ENCODE results near the gene ENDOD1.

The ENDOD1 gene

GRCh38 chr11:95142431-95142830 lies 52.8 kb downstream of the ENDOD1 start:
- H3K4me3 ChIP-seq (ENCODE audit: low read length) = no peak overlapping the region
- DNase-seq (ENCODE audit: low read depth) = no peak
- TF ChIP-seq, protein P1, sequence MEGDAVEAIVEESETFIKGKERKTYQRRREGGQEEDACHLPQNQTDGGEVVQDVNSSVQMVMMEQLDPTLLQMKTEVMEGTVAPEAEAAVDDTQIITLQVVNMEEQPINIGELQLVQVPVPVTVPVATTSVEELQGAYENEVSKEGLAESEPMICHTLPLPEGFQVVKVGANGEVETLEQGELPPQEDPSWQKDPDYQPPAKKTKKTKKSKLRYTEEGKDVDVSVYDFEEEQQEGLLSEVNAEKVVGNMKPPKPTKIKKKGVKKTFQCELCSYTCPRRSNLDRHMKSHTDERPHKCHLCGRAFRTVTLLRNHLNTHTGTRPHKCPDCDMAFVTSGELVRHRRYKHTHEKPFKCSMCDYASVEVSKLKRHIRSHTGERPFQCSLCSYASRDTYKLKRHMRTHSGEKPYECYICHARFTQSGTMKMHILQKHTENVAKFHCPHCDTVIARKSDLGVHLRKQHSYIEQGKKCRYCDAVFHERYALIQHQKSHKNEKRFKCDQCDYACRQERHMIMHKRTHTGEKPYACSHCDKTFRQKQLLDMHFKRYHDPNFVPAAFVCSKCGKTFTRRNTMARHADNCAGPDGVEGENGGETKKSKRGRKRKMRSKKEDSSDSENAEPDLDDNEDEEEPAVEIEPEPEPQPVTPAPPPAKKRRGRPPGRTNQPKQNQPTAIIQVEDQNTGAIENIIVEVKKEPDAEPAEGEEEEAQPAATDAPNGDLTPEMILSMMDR (conservative IDR thresholded peaks at IDR 0.05; ENCODE audit: low read depth, low read length) = no peak

GRCh38 chr11:95143106-95143681 lies 53.5 kb downstream of the ENDOD1 start:
- TF ChIP-seq, protein P1 (conservative IDR thresholded peaks at IDR 0.05; ENCODE audit: low read depth, low read length) = no peak
- H3K4me3 ChIP-seq (ENCODE audit: low read length) = no peak overlapping the region
- no peak for DNase-seq (ENCODE audit: low read depth)

DNA sequence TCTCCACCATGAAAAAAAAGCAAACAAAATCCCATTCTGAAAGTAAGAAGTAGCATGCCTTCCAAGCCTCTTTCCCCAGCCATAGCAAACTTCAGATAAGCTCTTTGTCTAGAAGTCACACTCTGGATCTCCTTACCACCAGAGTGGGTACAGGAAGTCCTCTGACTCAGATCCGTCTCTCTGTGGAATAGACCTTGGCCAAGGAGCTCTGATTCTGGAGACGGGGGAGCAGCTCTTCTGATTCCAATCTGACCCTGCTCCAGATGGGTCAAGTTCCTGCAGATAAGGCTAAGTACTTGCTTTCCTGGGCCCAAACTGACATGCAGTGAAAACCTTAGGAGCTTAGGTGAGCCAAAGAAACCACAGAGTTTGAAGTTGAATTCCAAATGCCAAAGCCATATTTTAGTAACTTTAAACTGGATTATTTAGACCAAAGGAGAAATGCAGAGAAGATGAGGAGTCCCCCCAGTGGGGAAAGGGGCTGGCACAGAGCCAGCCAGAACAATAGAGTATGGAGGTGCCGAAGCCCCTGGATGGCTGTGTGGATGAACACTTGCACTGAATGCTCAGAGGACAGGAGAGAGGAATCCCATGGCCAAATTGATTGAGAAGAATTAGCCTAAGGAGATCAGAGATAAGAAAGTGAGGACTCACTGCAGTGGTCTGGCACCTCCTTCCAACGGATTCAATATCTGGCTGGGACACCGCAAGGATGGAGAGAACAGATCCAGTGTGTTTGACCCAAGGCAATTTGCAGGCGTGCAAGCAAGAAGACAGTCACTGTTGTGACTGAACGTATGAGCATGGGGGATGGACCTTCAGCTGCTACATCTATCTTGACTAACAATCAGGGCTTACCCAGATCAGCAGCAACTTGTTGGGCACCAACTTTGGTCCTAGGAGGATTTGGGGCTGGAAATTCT lies 54.9 kb downstream of the ENDOD1 start:
- TF ChIP-seq, protein P1 (conservative IDR thresholded peaks at IDR 0.05; ENCODE audit: low read depth, low read length) = no peak
- H3K4me3 ChIP-seq (ENCODE audit: low read length) = no peak overlapping the region
- DNase-seq (ENCODE audit: low read depth) = no peak

DNA sequence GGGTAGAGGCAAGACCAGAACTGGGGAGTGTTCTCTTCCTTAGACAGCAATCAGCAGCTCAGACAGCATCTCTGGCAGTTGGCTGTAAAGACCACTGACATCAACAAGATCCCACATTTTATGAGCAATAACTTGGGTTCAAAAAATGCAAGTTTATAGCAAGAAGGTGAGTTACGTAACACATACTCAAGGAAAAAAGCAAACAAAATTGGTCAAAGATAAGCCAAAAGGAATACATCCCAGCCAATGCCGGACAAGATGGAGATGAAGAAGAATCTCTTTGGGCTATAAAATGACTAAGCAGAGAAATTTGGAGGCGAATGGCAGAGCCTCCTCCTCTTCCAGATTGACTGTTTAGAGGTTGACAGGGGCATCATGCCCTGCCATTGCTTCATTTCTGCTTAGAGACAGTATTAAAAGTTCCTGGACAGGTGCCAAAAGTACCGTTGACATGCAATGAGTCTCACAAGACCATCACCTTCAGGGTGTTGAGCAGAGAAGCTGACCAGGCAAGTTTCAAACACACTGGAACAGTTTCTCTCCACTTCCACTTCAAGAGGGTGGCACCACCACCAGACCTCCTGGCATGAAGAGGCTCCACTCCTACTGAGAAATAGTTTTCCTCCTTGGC lies 55.9 kb downstream of the ENDOD1 start:
- H3K4me3 ChIP-seq (ENCODE audit: low read length) = no peak overlapping the region
- no peak for DNase-seq (ENCODE audit: low read depth)
- TF ChIP-seq, protein P1 (conservative IDR thresholded peaks at IDR 0.05; ENCODE audit: low read depth, low read length) = no peak

DNA sequence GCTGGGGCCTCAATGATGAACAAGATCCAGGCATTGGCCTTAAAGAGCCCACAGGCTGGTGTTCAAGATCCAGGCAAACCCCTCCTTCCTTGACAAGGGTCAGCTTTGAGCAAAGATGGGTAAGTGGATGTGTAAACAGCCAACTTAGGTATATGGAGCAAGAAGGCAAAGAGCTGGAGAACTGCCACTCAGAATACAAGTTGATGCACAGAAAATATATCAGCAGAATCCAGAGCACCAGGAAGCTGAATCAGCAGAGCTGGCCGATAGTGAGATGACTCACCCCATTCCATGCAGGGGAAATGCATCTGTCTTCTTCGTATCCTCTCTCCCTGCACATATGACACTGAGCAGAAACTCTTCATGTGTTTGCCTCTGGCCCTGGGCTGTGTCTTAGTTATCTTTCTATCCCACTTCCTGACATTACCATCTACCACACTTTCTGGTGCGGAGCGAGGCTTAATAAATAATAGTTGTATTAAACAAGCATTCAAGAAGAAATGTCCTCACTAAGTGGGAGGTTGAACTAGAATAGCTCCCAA lies 57.8 kb downstream of the ENDOD1 start:
- H3K4me3 ChIP-seq (ENCODE audit: low read length) = no peak overlapping the region
- DNase-seq (ENCODE audit: low read depth) = no peak
- TF ChIP-seq, protein P1 (conservative IDR thresholded peaks at IDR 0.05; ENCODE audit: low read depth, low read length) = no peak

GRCh38 chr11:95148406-95148805 lies 58.8 kb downstream of the ENDOD1 start:
- no peak for DNase-seq (ENCODE audit: low read depth)
- TF ChIP-seq, protein P1 (conservative IDR thresholded peaks at IDR 0.05; ENCODE audit: low read depth, low read length) = no peak
- no peak overlapping the region for H3K4me3 ChIP-seq (ENCODE audit: low read length)

Measured in retinal pigment epithelial cell (primary cell).